Heart left ventricle (tissue), 13 donors: ENCODE measurements around the gene MKRN3.

Source experiments
- CTCF ChIP-seq, 12 donors: fragments of 200-600 bp; sonication (generic) in 4 of 12; IDR thresholded peaks; one replicate each; pipeline versions ENCODE4 v1.5.0 to v1.8.0; 2018 to 2022; ENCODE audit warnings: antibody characterized with exemption in 12 of 12, mild to moderate bottlenecking in 5 of 12
- POLR2A ChIP-seq, 2 donors: fragments of 450-650 bp; IDR thresholded peaks; one replicate each; pipeline ENCODE4 v1.6.1; 2017; ENCODE audit warnings: antibody characterized with exemption in 2 of 2, mild to moderate bottlenecking in 2 of 2, moderate library complexity in 2 of 2
- donor health status: ischemic (EF 13 %, LVEDD 7.1; RV severe dilation, severe dysfunction).
- donor health status: DM: no; HTN: yes; CAD: no.
- donor health status: DM: no; HTN: no; CAD: no.
- donor health status: ischemic (EF 25% LVEDD 6.9; RV normal size, moderate dysfunction).
- donor health status: ischemic (EF 25% LVEDD 5.7; RV mildly dilated, moderate dysfunction).
- donor health status: ischemic (EF 35%, LVEDD 5.7; RV mildly dilated, moderate dysfunction).
- donor health status: nonischemic (EF 11% LVEDD 7.7; RV severe dilation, severe dysfunction).
- donor health status: DM: yes; HTN: yes; CAD: no.
- donor health status: PGD.
- donor health status: ischemic (EF 29% LVEDD 5.4; RV normal size, mild dysfunction).
- donor health status: nonischemic (EF 23%, LVEDD 6.1; RV moderate dilation, normal function).

GRCh38 chr15:23606226-23606625 lies 40.8 kb downstream of the MKRN3 start:
- no peak for TF ChIP-seq CTCF (IDR thresholded peaks at IDR 0.05)
- TF ChIP-seq POLR2A (IDR thresholded peaks at IDR 0.05): no peak
